Endothelial cell of umbilical vein (primary cell): ENCODE data around the gene SCN5A.

ENCODE experiments used
- EZH2 ChIP-seq: IDR thresholded peaks from 2 replicates; pipeline ENCODE4 v1.6.1; 2012; ENCODE audit warnings: borderline replicate concordance, low read depth, mild to moderate bottlenecking, moderate library complexity, low read length, inconsistent platforms; ENCODE audit not compliant: severe bottlenecking
- GATA2 ChIP-seq: IDR thresholded peaks from 2 replicates; pipeline ENCODE4 v1.7.0; 2011; ENCODE audit warnings: low read depth, mild to moderate bottlenecking, moderate library complexity, mixed read lengths, low read length; ENCODE audit not compliant: insufficient read length, insufficient read depth
- JUN ChIP-seq: IDR thresholded peaks from 2 replicates; pipeline ENCODE4 v1.6.1; 2011; ENCODE audit warnings: borderline replicate concordance, low read depth; ENCODE audit not compliant: insufficient read length, insufficient read depth
- POLR2A ChIP-seq: IDR thresholded peaks from 2 replicates; pipeline ENCODE4 v1.6.1; 2012; ENCODE audit warnings: low read depth, mild to moderate bottlenecking, control low read depth, low read length
- POLR2AphosphoS5 ChIP-seq: IDR thresholded peaks from 2 replicates; pipeline ENCODE4 v1.6.1; 2012; ENCODE audit warnings: low read depth, mild to moderate bottlenecking, control low read depth, low read length, moderate library complexity; ENCODE audit not compliant: insufficient read depth
- TF ChIP-seq, protein P1 (sequence below), 2 donors: IDR thresholded peaks; 1 replicate in 1 of 2; 2 replicates in 1 of 2; pipeline ENCODE4 v1.5.1; 2011; ENCODE audit warnings: low read length in 2 of 2, mild to moderate bottlenecking in 2 of 2, moderate library complexity in 2 of 2, control low read depth in 1 of 2, inconsistent platforms in 1 of 2, low read depth in 1 of 2; ENCODE audit not compliant: insufficient read depth in 1 of 2; ENCODE audit errors: extremely low read depth in 1 of 2

DNA sequence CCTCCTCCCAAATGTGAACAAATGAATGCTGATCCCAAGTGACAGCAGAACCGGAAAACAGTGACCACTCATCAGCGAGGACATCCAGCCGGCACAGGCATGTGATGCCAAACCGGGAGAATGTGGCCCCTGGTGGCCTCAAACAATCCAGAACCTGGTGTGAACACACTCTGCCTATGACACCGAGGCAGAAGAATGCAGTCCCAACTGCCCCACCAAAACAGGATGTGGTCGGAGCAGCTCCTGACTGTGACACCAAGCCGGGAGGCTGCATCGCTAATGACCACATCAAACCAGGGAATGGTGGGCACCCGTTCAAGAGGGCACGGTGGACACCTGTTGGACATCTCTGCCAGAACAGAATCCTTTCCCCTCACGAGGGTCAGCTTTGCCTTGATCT is 15.4 kb downstream of the SCN5A start:
- TF ChIP-seq, protein P1, sequence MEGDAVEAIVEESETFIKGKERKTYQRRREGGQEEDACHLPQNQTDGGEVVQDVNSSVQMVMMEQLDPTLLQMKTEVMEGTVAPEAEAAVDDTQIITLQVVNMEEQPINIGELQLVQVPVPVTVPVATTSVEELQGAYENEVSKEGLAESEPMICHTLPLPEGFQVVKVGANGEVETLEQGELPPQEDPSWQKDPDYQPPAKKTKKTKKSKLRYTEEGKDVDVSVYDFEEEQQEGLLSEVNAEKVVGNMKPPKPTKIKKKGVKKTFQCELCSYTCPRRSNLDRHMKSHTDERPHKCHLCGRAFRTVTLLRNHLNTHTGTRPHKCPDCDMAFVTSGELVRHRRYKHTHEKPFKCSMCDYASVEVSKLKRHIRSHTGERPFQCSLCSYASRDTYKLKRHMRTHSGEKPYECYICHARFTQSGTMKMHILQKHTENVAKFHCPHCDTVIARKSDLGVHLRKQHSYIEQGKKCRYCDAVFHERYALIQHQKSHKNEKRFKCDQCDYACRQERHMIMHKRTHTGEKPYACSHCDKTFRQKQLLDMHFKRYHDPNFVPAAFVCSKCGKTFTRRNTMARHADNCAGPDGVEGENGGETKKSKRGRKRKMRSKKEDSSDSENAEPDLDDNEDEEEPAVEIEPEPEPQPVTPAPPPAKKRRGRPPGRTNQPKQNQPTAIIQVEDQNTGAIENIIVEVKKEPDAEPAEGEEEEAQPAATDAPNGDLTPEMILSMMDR (IDR thresholded peaks at IDR 0.05; ENCODE audit: extremely low read depth in 1 of 2, insufficient read depth in 1 of 2, low read depth in 1 of 2, low read length in 2 of 2), result no peak
- no peak for TF ChIP-seq GATA2
- TF ChIP-seq JUN, result no peak
- TF ChIP-seq POLR2AphosphoS5, result no peak
- no peak for TF ChIP-seq POLR2A
- TF ChIP-seq EZH2, result no peak
